ENCODE measurements around the gene TLE2.

- TF ChIP-seq, protein P1, sequence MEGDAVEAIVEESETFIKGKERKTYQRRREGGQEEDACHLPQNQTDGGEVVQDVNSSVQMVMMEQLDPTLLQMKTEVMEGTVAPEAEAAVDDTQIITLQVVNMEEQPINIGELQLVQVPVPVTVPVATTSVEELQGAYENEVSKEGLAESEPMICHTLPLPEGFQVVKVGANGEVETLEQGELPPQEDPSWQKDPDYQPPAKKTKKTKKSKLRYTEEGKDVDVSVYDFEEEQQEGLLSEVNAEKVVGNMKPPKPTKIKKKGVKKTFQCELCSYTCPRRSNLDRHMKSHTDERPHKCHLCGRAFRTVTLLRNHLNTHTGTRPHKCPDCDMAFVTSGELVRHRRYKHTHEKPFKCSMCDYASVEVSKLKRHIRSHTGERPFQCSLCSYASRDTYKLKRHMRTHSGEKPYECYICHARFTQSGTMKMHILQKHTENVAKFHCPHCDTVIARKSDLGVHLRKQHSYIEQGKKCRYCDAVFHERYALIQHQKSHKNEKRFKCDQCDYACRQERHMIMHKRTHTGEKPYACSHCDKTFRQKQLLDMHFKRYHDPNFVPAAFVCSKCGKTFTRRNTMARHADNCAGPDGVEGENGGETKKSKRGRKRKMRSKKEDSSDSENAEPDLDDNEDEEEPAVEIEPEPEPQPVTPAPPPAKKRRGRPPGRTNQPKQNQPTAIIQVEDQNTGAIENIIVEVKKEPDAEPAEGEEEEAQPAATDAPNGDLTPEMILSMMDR (conservative IDR thresholded peaks at IDR 0.05) = no peak
- no peak for TF ChIP-seq EZH2 (IDR thresholded peaks at IDR 0.05; ENCODE audit: low read depth)
These were observed 31.7 kb upstream of the TLE2 start for GRCh38 chr19:3060857-3061181.

All from PC-9 (cell line).